Panc1 (cell line): ENCODE data around the gene KANSL3. TPM values are rescaled to one million over a fixed set of nuclear protein-coding genes. Genes with fewer than 3 reads are reported as not detected.

Experiments used
- ATAC-seq: fragments of 200-7000 bp; cut with Tn5 transposase; 2 replicates; pipeline ENCODE4 v1.9.1; 2020; ENCODE audit warnings: mild to moderate bottlenecking, moderate library complexity
- BruUV-seq: library from RNA; stranded (reverse); fragments of 400-500 nt; replicated peaks from 2 replicates; lab custom pipeline; 2021; lab: Mats Ljungman, UMichigan
- CTCF ChIA-PET: fragments of 300-600 bp; sonication (Branson Sonifier 250); formaldehyde crosslinking; loops from one replicate; lab custom pipeline; 2022; ENCODE audit warnings: antibody characterized with exemption; lab: Charles Lee
- POLR2A ChIA-PET: fragments of 300-600 bp; sonication (Branson Sonifier 250); formaldehyde crosslinking; loops from one replicate; lab custom pipeline; 2022; ENCODE audit warnings: antibody characterized with exemption; lab: Charles Lee
- DNase-seq: peaks from one replicate; pipeline ENCODE4 v3.0.0-alpha.2; 2010; ENCODE audit warnings: low read depth, low spot score
- H3K27ac ChIP-seq: 2 replicates; pipeline ENCODE4 v1.5.1; 2011; ENCODE audit warnings: mild to moderate bottlenecking, low read length, inconsistent platforms
- H3K27me3 ChIP-seq: fragments of 200-500 bp; sonication (Bioruptor generic); 2 replicates; pipeline ENCODE4 v1.6.0; 2014; ENCODE audit warnings: low read length, inconsistent platforms; ENCODE audit not compliant: control insufficient read depth, insufficient read depth
- H3K36me3 ChIP-seq: fragments of 200-500 bp; sonication (Bioruptor generic); 2 replicates; pipeline ENCODE4 v1.5.1; 2014; ENCODE audit warnings: inconsistent platforms, mild to moderate bottlenecking, low read length, moderate library complexity; ENCODE audit not compliant: control insufficient read depth, insufficient read depth
- H3K4me1 ChIP-seq: 2 replicates; pipeline ENCODE4 v1.5.1; 2011; ENCODE audit warnings: inconsistent platforms, mild to moderate bottlenecking, low read length, moderate library complexity; ENCODE audit not compliant: control insufficient read depth, insufficient read depth
- H3K4me3 ChIP-seq, 2 experiments: 2 replicates each; pipeline ENCODE4 v1.5.1; 2011 to 2012; ENCODE audit warnings: low read depth in 2 of 2, low read length in 2 of 2, mild to moderate bottlenecking in 2 of 2, inconsistent platforms in 1 of 2, moderate library complexity in 1 of 2
- H3K9me3 ChIP-seq: fragments of 200-500 bp; sonication (Bioruptor generic); 2 replicates; pipeline ENCODE4 v1.5.1; 2014; ENCODE audit warnings: low read depth, mild to moderate bottlenecking, inconsistent platforms, low read length, moderate library complexity; ENCODE audit not compliant: control insufficient read depth, insufficient read depth
- POLR2AphosphoS5 ChIP-seq: IDR thresholded peaks from 2 replicates; pipeline ENCODE4 v1.6.1; 2012; ENCODE audit warnings: mild to moderate bottlenecking, low read depth, low read length, moderate library complexity
- SIN3A ChIP-seq: IDR thresholded peaks from 2 replicates; pipeline ENCODE4 v1.6.1; 2012; ENCODE audit warnings: low read depth, mild to moderate bottlenecking, low read length, moderate library complexity, borderline replicate concordance; ENCODE audit not compliant: insufficient read depth
- TCF7L2 ChIP-seq: IDR thresholded peaks from 2 replicates; pipeline ENCODE4 v1.6.1; 2011; ENCODE audit warnings: mild to moderate bottlenecking, low read depth, low read length, inconsistent platforms
- in situ Hi-C: cut with HindIII; loops from 2 replicates; pipeline ENCODE4 v1.10.0; 2016; ENCODE audit warnings: low sequenced_read_pairs, low pct_unique_long_range_greater_than_20kb
- intact Hi-C: fragments of 100-400 bp; cut with micrococcal nuclease; formaldehyde crosslinking; loops from one replicate; pipeline ENCODE4 v1.10.0; 2022; ENCODE audit not compliant: unreplicated experiment
- total RNA-seq: library from RNA; stranded (reverse); gene quantifications from one replicate; pipeline ENCODE4 v1.2.1, GENCODE V29; 2021; ENCODE audit not compliant: unreplicated experiment
- TF ChIP-seq, protein P1 (sequence below): fragments of 450-650 bp; IDR thresholded peaks from 2 replicates; pipeline ENCODE4 v1.5.1; 2017; ENCODE audit warnings: mild to moderate bottlenecking
- TF ChIP-seq, protein P2 (sequence below), 2 experiments: IDR thresholded peaks; 2 replicates each; pipeline ENCODE4 v1.6.1; 2011 to 2012; ENCODE audit warnings: low read depth in 2 of 2, control low read depth in 1 of 2, low read length in 1 of 2, mild to moderate bottlenecking in 1 of 2, moderate library complexity in 1 of 2; ENCODE audit not compliant: insufficient read depth in 1 of 2

KANSL3 gene
- total RNA-seq, 1 experiment from 2014 or later = 50.3 TPM

DNA sequence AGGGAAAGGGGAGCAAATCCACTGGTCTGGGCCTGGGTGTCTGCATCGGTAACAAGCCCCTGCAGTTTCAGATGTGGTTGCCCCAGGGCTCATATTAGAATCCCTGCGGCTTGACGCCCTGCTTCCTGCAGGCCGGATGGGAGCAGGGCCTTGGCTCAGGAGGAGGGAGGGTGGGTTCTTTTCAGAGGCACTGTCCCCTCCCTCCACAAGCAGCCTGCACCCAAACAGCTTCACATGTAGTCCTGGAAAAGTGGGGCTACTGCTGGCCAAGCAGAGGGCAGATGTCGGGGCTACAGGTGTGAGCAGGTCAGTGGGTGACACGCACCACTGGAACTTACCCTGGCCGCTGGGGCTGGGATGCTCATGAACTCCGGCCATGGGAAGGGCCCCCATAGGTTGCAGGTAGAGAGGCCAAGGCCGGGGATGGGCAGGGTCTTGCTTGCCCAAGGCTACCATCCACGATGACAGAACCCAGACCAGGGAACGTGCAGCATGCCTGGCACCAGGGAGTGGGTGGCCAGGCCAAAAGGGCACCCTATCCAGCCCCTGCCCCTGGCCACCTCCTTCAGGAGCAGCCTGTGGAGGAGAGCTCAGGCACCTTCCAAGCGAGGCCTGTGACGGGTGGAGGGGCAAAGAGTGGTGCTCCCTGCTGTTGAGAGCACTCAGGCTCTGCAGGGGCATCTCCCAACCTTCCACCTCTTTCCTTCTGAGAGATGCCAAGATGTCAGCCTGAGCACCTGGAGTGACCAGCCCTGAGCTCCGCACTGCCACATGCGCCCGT is 84.7 kb downstream of the KANSL3 start:
- BruUV-seq = no TSS peak
- ATAC-seq (no peak), DNase-seq (no peak)
- TF ChIP-seq, protein P1, sequence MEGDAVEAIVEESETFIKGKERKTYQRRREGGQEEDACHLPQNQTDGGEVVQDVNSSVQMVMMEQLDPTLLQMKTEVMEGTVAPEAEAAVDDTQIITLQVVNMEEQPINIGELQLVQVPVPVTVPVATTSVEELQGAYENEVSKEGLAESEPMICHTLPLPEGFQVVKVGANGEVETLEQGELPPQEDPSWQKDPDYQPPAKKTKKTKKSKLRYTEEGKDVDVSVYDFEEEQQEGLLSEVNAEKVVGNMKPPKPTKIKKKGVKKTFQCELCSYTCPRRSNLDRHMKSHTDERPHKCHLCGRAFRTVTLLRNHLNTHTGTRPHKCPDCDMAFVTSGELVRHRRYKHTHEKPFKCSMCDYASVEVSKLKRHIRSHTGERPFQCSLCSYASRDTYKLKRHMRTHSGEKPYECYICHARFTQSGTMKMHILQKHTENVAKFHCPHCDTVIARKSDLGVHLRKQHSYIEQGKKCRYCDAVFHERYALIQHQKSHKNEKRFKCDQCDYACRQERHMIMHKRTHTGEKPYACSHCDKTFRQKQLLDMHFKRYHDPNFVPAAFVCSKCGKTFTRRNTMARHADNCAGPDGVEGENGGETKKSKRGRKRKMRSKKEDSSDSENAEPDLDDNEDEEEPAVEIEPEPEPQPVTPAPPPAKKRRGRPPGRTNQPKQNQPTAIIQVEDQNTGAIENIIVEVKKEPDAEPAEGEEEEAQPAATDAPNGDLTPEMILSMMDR = no peak
- no peak for TF ChIP-seq POLR2AphosphoS5
- no peak for TF ChIP-seq TCF7L2
- no peak for TF ChIP-seq SIN3A
- TF ChIP-seq, protein P2, sequence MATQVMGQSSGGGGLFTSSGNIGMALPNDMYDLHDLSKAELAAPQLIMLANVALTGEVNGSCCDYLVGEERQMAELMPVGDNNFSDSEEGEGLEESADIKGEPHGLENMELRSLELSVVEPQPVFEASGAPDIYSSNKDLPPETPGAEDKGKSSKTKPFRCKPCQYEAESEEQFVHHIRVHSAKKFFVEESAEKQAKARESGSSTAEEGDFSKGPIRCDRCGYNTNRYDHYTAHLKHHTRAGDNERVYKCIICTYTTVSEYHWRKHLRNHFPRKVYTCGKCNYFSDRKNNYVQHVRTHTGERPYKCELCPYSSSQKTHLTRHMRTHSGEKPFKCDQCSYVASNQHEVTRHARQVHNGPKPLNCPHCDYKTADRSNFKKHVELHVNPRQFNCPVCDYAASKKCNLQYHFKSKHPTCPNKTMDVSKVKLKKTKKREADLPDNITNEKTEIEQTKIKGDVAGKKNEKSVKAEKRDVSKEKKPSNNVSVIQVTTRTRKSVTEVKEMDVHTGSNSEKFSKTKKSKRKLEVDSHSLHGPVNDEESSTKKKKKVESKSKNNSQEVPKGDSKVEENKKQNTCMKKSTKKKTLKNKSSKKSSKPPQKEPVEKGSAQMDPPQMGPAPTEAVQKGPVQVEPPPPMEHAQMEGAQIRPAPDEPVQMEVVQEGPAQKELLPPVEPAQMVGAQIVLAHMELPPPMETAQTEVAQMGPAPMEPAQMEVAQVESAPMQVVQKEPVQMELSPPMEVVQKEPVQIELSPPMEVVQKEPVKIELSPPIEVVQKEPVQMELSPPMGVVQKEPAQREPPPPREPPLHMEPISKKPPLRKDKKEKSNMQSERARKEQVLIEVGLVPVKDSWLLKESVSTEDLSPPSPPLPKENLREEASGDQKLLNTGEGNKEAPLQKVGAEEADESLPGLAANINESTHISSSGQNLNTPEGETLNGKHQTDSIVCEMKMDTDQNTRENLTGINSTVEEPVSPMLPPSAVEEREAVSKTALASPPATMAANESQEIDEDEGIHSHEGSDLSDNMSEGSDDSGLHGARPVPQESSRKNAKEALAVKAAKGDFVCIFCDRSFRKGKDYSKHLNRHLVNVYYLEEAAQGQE (IDR thresholded peaks at IDR 0.05; ENCODE audit: insufficient read depth in 1 of 2, low read depth in 2 of 2, low read length in 1 of 2) = no peak
- peaks cover 10% of the 10 kb centered on the region for H3K4me1 ChIP-seq
- ChIA-PET POLR2A (no interaction called here), CTCF (interaction anchor here (0.9 kb wide), 1 partner anchor 20 kb away, joined by 3 read pairs; no protein-coding TSS in a partner anchor)
- in situ Hi-C loops = no loop called here
- no peaks in the 10 kb centered on the region for H3K9me3 ChIP-seq
- H3K27me3 ChIP-seq = no peaks in the 10 kb centered on the region
- intact Hi-C loops = no loop called here
- H3K36me3 ChIP-seq = no peaks in the 10 kb centered on the region
- H3K4me3 ChIP-seq = no peak overlapping the region
- H3K27ac ChIP-seq = no peak overlapping the region

DNA sequence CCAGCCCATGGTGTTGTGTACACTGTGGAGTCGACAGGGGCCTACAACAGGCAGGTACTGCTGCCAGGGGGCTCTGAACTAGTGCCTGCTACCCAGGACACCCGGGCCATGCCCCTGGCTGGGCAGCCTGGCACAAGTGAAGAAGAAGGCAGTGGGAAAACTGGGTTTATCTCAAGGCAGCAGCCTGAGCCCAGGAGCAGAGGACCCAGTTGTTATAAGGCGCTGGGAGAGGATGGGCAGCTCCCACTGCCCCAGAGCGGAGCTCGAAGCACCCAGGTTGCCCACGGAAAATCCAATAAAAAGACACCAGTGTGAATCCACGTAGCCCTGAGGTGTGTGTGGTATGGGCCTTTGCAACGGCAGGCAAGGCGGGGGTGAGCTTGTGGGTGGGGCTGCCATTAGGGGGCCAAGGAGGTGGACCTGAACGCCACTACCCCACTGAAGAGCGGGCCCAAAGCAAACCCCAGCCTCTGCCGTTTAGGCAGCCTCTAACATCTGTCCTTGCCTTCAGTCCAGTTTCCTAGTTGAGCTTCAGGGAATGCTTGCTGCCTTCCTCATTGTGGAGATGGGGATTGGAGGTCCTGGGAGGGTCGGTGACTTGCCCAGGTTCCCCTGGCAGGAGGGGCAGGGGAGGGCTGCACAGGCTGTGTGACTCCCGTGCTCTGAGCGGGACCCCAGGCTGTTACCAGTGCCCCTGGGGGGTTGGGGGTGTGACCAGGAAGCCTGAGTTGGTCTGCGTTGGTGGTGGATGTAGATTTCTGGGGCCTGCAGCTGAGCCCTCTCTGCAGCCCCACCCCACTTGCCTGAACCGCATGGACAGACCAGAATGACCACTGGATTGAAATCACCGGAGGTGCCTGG is 85.6 kb downstream of the KANSL3 start:
- TF ChIP-seq, protein P1 = no peak
- TF ChIP-seq TCF7L2 (no peak), POLR2AphosphoS5 (no peak), SIN3A (no peak)
- TF ChIP-seq, protein P2 (IDR thresholded peaks at IDR 0.05; ENCODE audit: insufficient read depth in 1 of 2, low read depth in 2 of 2, low read length in 1 of 2) = no peak
- Histone ChIP-seq H3K27me3 (no peaks in the 10 kb centered on the region), H3K4me1 (peaks cover 10% of the 10 kb centered on the region), H3K27ac (no peak overlapping the region), H3K36me3 (no peaks in the 10 kb centered on the region), H3K4me3 (no peak overlapping the region), H3K9me3 (no peaks in the 10 kb centered on the region)
- ATAC-seq = no peak
- CTCF ChIA-PET = no interaction called here
- intact Hi-C loops (no loop called here), in situ Hi-C loops (no loop called here)
- POLR2A ChIA-PET = no interaction called here
- BruUV-seq = no TSS peak
- DNase-seq = no peak
